PC-3 (cell line): Measurements from ENCODE around the gene CERS1. TPM values are rescaled to one million over a fixed set of nuclear protein-coding genes. Genes with fewer than 3 reads are reported as not detected.

Experiments
- total RNA-seq: library from RNA; depleted of rRNA; stranded (reverse); fragments of >200 nt; gene quantifications from 2 replicates; pipeline ENCODE4 v1.2.3, GENCODE V29; 2014; rRNA removed

The CERS1 gene
- total RNA-seq, 1 experiment from 2014 or later, result 0.95 TPM

Other genes with a start within 250 kb of the CERS1 start
- 6.7 and 8.5 TPM in 2 replicates for gene CRTC1, start 212.5 kb downstream of the CERS1 start, total RNA-seq
- 0.04 TPM in 1 of 2 replicates, not detected in the other for gene COMP, start 104.9 kb downstream of the CERS1 start, total RNA-seq
- 97.1 and 155 TPM in 2 replicates for gene UPF1, start 64.2 kb downstream of the CERS1 start, total RNA-seq
- 408 and 410 TPM in 2 replicates for gene COPE, start 23.2 kb upstream of the CERS1 start, total RNA-seq
- 120 and 145 TPM in 2 replicates for gene DDX49, start 23.6 kb upstream of the CERS1 start, total RNA-seq
- gene HOMER3, start 45.1 kb upstream of the CERS1 start, total RNA-seq, result 118 and 143 TPM in 2 replicates
- gene SUGP2, start 137.4 kb upstream of the CERS1 start, total RNA-seq, result 48.9 and 56.9 TPM in 2 replicates
- 102 and 114 TPM in 2 replicates for gene ARMC6, start 137.4 kb upstream of the CERS1 start, total RNA-seq
- gene SLC25A42, start 167.8 kb upstream of the CERS1 start, total RNA-seq, result 8.0 and 8.8 TPM in 2 replicates
- gene TMEM161A, start 242.3 kb upstream of the CERS1 start, total RNA-seq, result 49.9 and 90.0 TPM in 2 replicates